IMR-90 (cell line): ENCODE results near the gene SEC23IP. TPM values are rescaled to one million over a fixed set of nuclear protein-coding genes. Genes with fewer than 3 reads are reported as not detected.

Experiments used
- ATAC-seq: fragments of 200-7000 bp; cut with Tn5 transposase; 2 replicates; pipeline ENCODE4 v1.9.1; 2020; ENCODE audit warnings: low read depth, mild to moderate bottlenecking, moderate library complexity
- BruUV-seq: library from RNA; stranded (reverse); fragments of 400-500 nt; replicated peaks from 2 replicates; lab custom pipeline; 2021; lab: Mats Ljungman, UMichigan
- CTCF ChIA-PET: fragments of 300-600 bp; formaldehyde crosslinking; extraction: SDS; loops from one replicate; lab custom pipeline; 2021; ENCODE audit warnings: antibody characterized with exemption; lab: Yijun Ruan, JAX
- POLR2A ChIA-PET: fragments of 300-600 bp; sonication (Branson Sonifier 250); formaldehyde crosslinking; loops from one replicate; lab custom pipeline; 2022; ENCODE audit warnings: antibody characterized with exemption; ENCODE audit not compliant: unreplicated experiment; lab: Charles Lee
- DNase-seq: peaks from one replicate; pipeline ENCODE4 v3.0.0; 2013
- H2AFZ ChIP-seq: replicated peaks from 2 replicates; pipeline ENCODE3; 2013; ENCODE audit warnings: low read length, mild to moderate bottlenecking; ENCODE audit not compliant: poor library complexity
- H2AK5ac ChIP-seq: 2 replicates; pipeline ENCODE4 v1.6.1; 2013; ENCODE audit warnings: low read depth, low read length, inconsistent platforms
- H2AK9ac ChIP-seq: replicated peaks from 2 replicates; pipeline ENCODE3; 2013; ENCODE audit warnings: mild to moderate bottlenecking, low read depth, low read length, moderate library complexity; ENCODE audit not compliant: poor library complexity
- H2BK120ac ChIP-seq: 2 replicates; pipeline ENCODE4 v1.6.1; 2013; ENCODE audit warnings: low read depth, low read length, inconsistent platforms
- H2BK15ac ChIP-seq: 3 replicates; pipeline ENCODE4 v1.6.1; 2013; ENCODE audit warnings: low read depth, low read length, inconsistent platforms
- H2BK20ac ChIP-seq: 2 replicates; pipeline ENCODE4 v1.6.1; 2013; ENCODE audit warnings: low read depth, mild to moderate bottlenecking, inconsistent platforms, low read length, moderate library complexity
- H2BK5ac ChIP-seq: 2 replicates; pipeline ENCODE4 v1.6.1; 2013; ENCODE audit warnings: mild to moderate bottlenecking, low read depth, low read length, inconsistent platforms; ENCODE audit not compliant: poor library complexity, severe bottlenecking
- H3K14ac ChIP-seq: replicated peaks from 2 replicates; pipeline ENCODE4 v1.6.1; 2013; ENCODE audit warnings: low read depth, low read length, inconsistent platforms
- H3K18ac ChIP-seq: 2 replicates; pipeline ENCODE4 v1.6.1; 2013; ENCODE audit warnings: low read depth, low read length, control low read depth
- H3K23ac ChIP-seq: 2 replicates; pipeline ENCODE4 v1.6.1; 2013; ENCODE audit warnings: low read depth, low read length, inconsistent platforms
- H3K27ac ChIP-seq: 2 replicates; pipeline ENCODE4 v1.5.1; 2013; ENCODE audit warnings: mild to moderate bottlenecking, control low read depth, low read length; ENCODE audit not compliant: insufficient read depth
- H3K27me3 ChIP-seq: 2 replicates; pipeline ENCODE4 v1.6.1; 2013; ENCODE audit warnings: low read length; ENCODE audit not compliant: control insufficient read depth, insufficient read depth
- H3K36me3 ChIP-seq: 2 replicates; pipeline ENCODE4 v1.6.1; 2013; ENCODE audit warnings: low read length, mixed read lengths; ENCODE audit not compliant: control insufficient read depth, insufficient read depth
- H3K4ac ChIP-seq: 2 replicates; pipeline ENCODE4 v1.6.1; 2013; ENCODE audit warnings: low read depth, low read length, inconsistent platforms
- H3K4me1 ChIP-seq: 2 replicates; pipeline ENCODE4 v1.6.1; 2013; ENCODE audit warnings: low read length, mixed read lengths; ENCODE audit not compliant: control insufficient read depth, insufficient read depth
- H3K4me2 ChIP-seq: 2 replicates; pipeline ENCODE4 v1.6.1; 2013; ENCODE audit warnings: low read depth, mild to moderate bottlenecking, control low read depth, low read length, moderate library complexity
- H3K4me3 ChIP-seq: 2 replicates; pipeline ENCODE4 v1.5.1; 2013; ENCODE audit warnings: low read depth, mild to moderate bottlenecking, control low read depth, low read length, moderate library complexity; ENCODE audit not compliant: insufficient read depth
- H3K56ac ChIP-seq: 2 replicates; pipeline ENCODE4 v1.6.1; 2013; ENCODE audit warnings: low read length, inconsistent platforms; ENCODE audit not compliant: insufficient read depth; ENCODE audit errors: extremely low read depth
- H3K79me1 ChIP-seq, 2 experiments: 2 replicates each; pipeline ENCODE4 v1.6.1; 2013; ENCODE audit warnings: low read length in 2 of 2, inconsistent platforms in 1 of 2, low read depth in 1 of 2
- H3K9ac ChIP-seq: 2 replicates; pipeline ENCODE4 v1.6.1; 2013; ENCODE audit warnings: low read depth, low read length, control low read depth
- H3K9me1 ChIP-seq: 2 replicates; pipeline ENCODE4 v1.6.1; 2013; ENCODE audit warnings: low read length, inconsistent platforms; ENCODE audit not compliant: insufficient read depth
- H3K9me3 ChIP-seq: 2 replicates; pipeline ENCODE4 v1.6.1; 2013; ENCODE audit warnings: low read length; ENCODE audit not compliant: control insufficient read depth, insufficient read depth
- H4K20me1 ChIP-seq: 2 replicates; pipeline ENCODE4 v1.6.1; 2013; ENCODE audit warnings: low read length, inconsistent platforms; ENCODE audit not compliant: insufficient read depth
- H4K5ac ChIP-seq: 2 replicates; pipeline ENCODE4 v1.6.1; 2013; ENCODE audit warnings: mild to moderate bottlenecking, low read depth, low read length, control low read depth
- H4K8ac ChIP-seq, 2 experiments: 2 replicates each; pipeline ENCODE4 v1.6.1; 2013; ENCODE audit warnings: low read depth in 2 of 2, low read length in 2 of 2, control low read depth in 1 of 2, inconsistent platforms in 1 of 2
- H4K91ac ChIP-seq: 2 replicates; pipeline ENCODE4 v1.6.1; 2013; ENCODE audit warnings: low read depth, low read length, inconsistent platforms; ENCODE audit not compliant: insufficient read depth
- BHLHE40 ChIP-seq: fragments of 150-350 bp; IDR thresholded peaks from 2 replicates; pipeline ENCODE4 v1.6.1; 2016; ENCODE audit warnings: mild to moderate bottlenecking, low read depth, low read length
- FOS ChIP-seq: fragments of 150-350 bp; IDR thresholded peaks from 2 replicates; pipeline ENCODE4 v1.6.1; 2016; ENCODE audit warnings: low read depth, low read length
- MAFK ChIP-seq: IDR thresholded peaks from 2 replicates; pipeline ENCODE4 v1.6.1; 2012; ENCODE audit warnings: low read depth, low read length, improper control_type of control experiment
- MXI1 ChIP-seq: IDR thresholded peaks from 2 replicates; pipeline ENCODE4 v1.6.1; 2012; ENCODE audit warnings: low read depth, mild to moderate bottlenecking, low read length, moderate library complexity, borderline replicate concordance
- NFE2L2 ChIP-seq: fragments of 150-350 bp; IDR thresholded peaks from 2 replicates; pipeline ENCODE4 v1.6.1; 2016; ENCODE audit warnings: low read depth, mild to moderate bottlenecking, low read length
- RCOR1 ChIP-seq: IDR thresholded peaks from 2 replicates; pipeline ENCODE4 v1.6.1; 2012; ENCODE audit warnings: mild to moderate bottlenecking, low read length, improper control_type of control experiment; ENCODE audit not compliant: insufficient replicate concordance
- RFX5 ChIP-seq: IDR thresholded peaks from 2 replicates; pipeline ENCODE4 v1.8.0; 2012; ENCODE audit warnings: low read depth, mild to moderate bottlenecking, low read length, moderate library complexity
- WGBS, 2 experiments: methylation state at CpG; one replicate each; pipeline versions ENCODE4 v1.1.5 to v1.1.7; 2013; ENCODE audit warnings: missing lambda C conversion rate in 2 of 2; ENCODE audit not compliant: insufficient read length in 1 of 2; ENCODE audit errors: extremely low coverage in 2 of 2; 5-methylcytosine and 5-hydroxymethylcytosine counted together
- dilution Hi-C: fragments of 300-500 bp; cut with HindIII; formaldehyde crosslinking; loops from one replicate; pipeline ENCODE4 v1.14.3; 2018; ENCODE audit warnings: low sequenced_read_pairs; ENCODE audit not compliant: unreplicated experiment
- in situ Hi-C: fragments of 300-500 bp; cut with MboI; formaldehyde crosslinking; loops from 3 replicates; pipeline ENCODE4 v1.14.3; 2019; ENCODE audit warnings: low sequenced_read_pairs, inconsistent platforms, mixed read lengths
- intact Hi-C: fragments of 100-400 bp; cut with micrococcal nuclease; formaldehyde crosslinking; loops from 2 replicates; pipeline ENCODE4 v1.10.0; 2022
- microRNA-seq, 2 experiments: library from miRNA; stranded (forward) in 1 of 2; unstranded in 1 of 2; fragments of 10-50 nt in 1 of 2; fragments of <30 nt in 1 of 2; gene quantifications in 1 of 2; microRNA quantifications in 1 of 2; one replicate each; pipeline versions ENCODE3 to v1.1.0; 2013 to 2020; ENCODE audit not compliant: insufficient read depth in 1 of 2, insufficient read length in 1 of 2, unreplicated experiment in 1 of 2
- polyA plus RNA-seq, 3 experiments: library from polyadenylated mRNA; depleted of rRNA; stranded (reverse); fragments of >200 nt; gene quantifications; 2 replicates each; pipeline ENCODE4 v1.2.3, GENCODE V29; 2012; ENCODE audit warnings: low replicate concordance in 1 of 3
- small RNA-seq, 5 experiments: library from RNA; depleted of rRNA; stranded (forward); fragments of <200 nt; gene quantifications; one replicate each; pipeline ENCODE3, GENCODE V24; 2012
- total RNA-seq: library from RNA; depleted of rRNA; stranded (reverse); fragments of >200 nt; gene quantifications from 2 replicates; pipeline ENCODE4 v1.2.3, GENCODE V29; 2012; rRNA removed
- TF ChIP-seq, protein P1 (sequence below): fragments of 150-350 bp; IDR thresholded peaks from 2 replicates; pipeline ENCODE4 v1.6.1; 2017; ENCODE audit warnings: mild to moderate bottlenecking, antibody characterized with exemption, low read length, low read depth

Gene SEC23IP
- total and polyA plus RNA-seq, 2 of the 4 experiments (the other 2 are of a cell fraction): 37.4 to 39.8 TPM

DNA sequence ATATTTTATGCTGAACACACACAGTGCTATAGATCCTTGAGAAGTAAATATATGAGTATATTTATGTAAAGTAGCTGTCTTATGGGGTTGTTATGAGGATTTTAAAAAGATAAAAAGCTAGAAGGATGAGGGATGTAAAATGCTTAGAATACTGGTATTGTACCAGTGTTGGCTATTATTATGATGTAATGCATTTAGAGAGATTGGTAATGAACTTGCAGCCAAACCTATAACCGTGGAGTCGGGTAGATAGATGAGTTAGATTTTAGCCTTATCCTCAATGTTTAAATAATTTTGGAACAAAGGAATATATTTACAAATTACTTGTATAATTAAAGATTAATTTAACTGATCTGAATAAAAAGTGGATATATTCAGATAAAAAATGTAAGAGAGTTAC is 99.3 kb downstream of the SEC23IP start:
- WGBS, 2 experiments: no CpG with 5 or more reads among the region's 2 CpGs
- Histone ChIP-seq H3K56ac (no peak overlapping the region), H2BK20ac (no peak overlapping the region), H4K8ac (no peak overlapping the region), H2BK5ac (no peak overlapping the region), H3K9me3 (no peaks in the 10 kb centered on the region), H3K4me2 (no peak overlapping the region), H3K4me1 (no peaks in the 10 kb centered on the region), H3K23ac (no peak overlapping the region), H2BK120ac (no peak overlapping the region), H3K9me1 (no peaks in the 10 kb centered on the region), H2AK9ac (no peak overlapping the region), H3K18ac (no peak overlapping the region), H2AK5ac (no peak overlapping the region), H4K5ac (no peak overlapping the region), H3K9ac (no peak overlapping the region), H3K27me3 (no peaks in the 10 kb centered on the region), H3K36me3 (no peaks in the 10 kb centered on the region), H3K4me3 (no peak overlapping the region), H3K27ac (no peak overlapping the region), H2BK15ac (no peak overlapping the region), H3K14ac (no peak overlapping the region), H3K79me1 (no peaks in the 10 kb centered on the region), H2AFZ (no peak overlapping the region), H4K91ac (no peak overlapping the region), H3K4ac (no peak overlapping the region), H4K20me1 (no peaks in the 10 kb centered on the region)
- CTCF ChIA-PET: no interaction called here
- no TSS peak for BruUV-seq
- intact Hi-C loops: no loop called here
- ATAC-seq: no peak
- no peak for DNase-seq
- dilution Hi-C loops: no loop called here
- in situ Hi-C loops: no loop called here
- POLR2A ChIA-PET: no interaction called here
- TF ChIP-seq MAFK: no peak
- TF ChIP-seq FOS: no peak
- no peak for TF ChIP-seq NFE2L2
- no peak for TF ChIP-seq RCOR1
- no peak for TF ChIP-seq BHLHE40
- TF ChIP-seq, protein P1, sequence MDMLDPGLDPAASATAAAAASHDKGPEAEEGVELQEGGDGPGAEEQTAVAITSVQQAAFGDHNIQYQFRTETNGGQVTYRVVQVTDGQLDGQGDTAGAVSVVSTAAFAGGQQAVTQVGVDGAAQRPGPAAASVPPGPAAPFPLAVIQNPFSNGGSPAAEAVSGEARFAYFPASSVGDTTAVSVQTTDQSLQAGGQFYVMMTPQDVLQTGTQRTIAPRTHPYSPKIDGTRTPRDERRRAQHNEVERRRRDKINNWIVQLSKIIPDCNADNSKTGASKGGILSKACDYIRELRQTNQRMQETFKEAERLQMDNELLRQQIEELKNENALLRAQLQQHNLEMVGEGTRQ: no peak
- TF ChIP-seq MXI1: no peak
- TF ChIP-seq RFX5: no peak

Small RNAs within 50 kb of the gene (microRNA-seq; reads per million reads assigned to microRNA genes)
- gene MIR4682: 0 reads per million in 2 experiments

Small RNAs within 50 kb of the gene (small RNA-seq; reads per million reads assigned to genes)
- gene MIR4682: 0 reads per million in 5 experiments

Other genes with a start within 250 kb of the SEC23IP start
- gene BAG3, start 241.3 kb upstream of the SEC23IP start, total RNA-seq: 5.4 and 5.8 TPM in 2 replicates
- gene BAG3, start 241.3 kb upstream of the SEC23IP start, polyA plus RNA-seq (2012; rRNA removed): 38.4 and 42.5 TPM in 2 replicates
- gene INPP5F, start 166.7 kb upstream of the SEC23IP start, total RNA-seq: 29.6 and 35.3 TPM in 2 replicates
- gene INPP5F, start 166.7 kb upstream of the SEC23IP start, polyA plus RNA-seq (2012; rRNA removed): 16.3 and 19.0 TPM in 2 replicates
- 59.9 and 64.4 TPM in 2 replicates for gene MCMBP, start 19.9 kb upstream of the SEC23IP start, total RNA-seq
- gene MCMBP, start 19.9 kb upstream of the SEC23IP start, polyA plus RNA-seq (2012; rRNA removed): 36.8 and 39.0 TPM in 2 replicates